HG03432 (cell line): Measurements from ENCODE around the gene CD1D.

Experiments
- ATAC-seq: cut with Tn5 transposase; IDR thresholded peaks from one replicate; pipeline ENCODE4 v1.9.1; 2021; ENCODE audit warnings: mild to moderate bottlenecking, moderate library complexity; ENCODE audit not compliant: unreplicated experiment

CD1D gene

GRCh38 chr1:158180741-158181576 lies at the start of gene CD1D:
CD1D (plus strand) TSS chr1:158180895; CDS start chr1:158181102, 207 bp downstream.
- ATAC-seq = no peak

GRCh38 chr1:158131217-158131616 lies 49.5 kb upstream of the CD1D start:
- no peak for ATAC-seq

GRCh38 chr1:158140764-158141192 lies 39.9 kb upstream of the CD1D start:
- no peak for ATAC-seq

GRCh38 chr1:158145173-158145719 lies 35.4 kb upstream of the CD1D start:
- ATAC-seq = no peak

GRCh38 chr1:158146165-158146564 lies 34.5 kb upstream of the CD1D start:
- no peak for ATAC-seq

- no peak for ATAC-seq
These were observed 34.0 kb upstream of the CD1D start for GRCh38 chr1:158146739-158147138.

- no peak for ATAC-seq
These were observed 33.3 kb upstream of the CD1D start for GRCh38 chr1:158147401-158147800.

GRCh38 chr1:158147869-158148268 lies 32.8 kb upstream of the CD1D start:
- no peak for ATAC-seq

GRCh38 chr1:158148468-158148867 lies 32.2 kb upstream of the CD1D start:
- ATAC-seq = no peak

- no peak for ATAC-seq
These were observed 31.5 kb upstream of the CD1D start for GRCh38 chr1:158149175-158149574.

GRCh38 chr1:158149577-158150269 lies 31.0 kb upstream of the CD1D start:
- peak; percentile 67 for ATAC-seq

GRCh38 chr1:158150523-158150922 lies 30.2 kb upstream of the CD1D start:
- no peak for ATAC-seq

GRCh38 chr1:158153179-158153578 lies 27.5 kb upstream of the CD1D start:
- no peak for ATAC-seq

- ATAC-seq = no peak
These were observed 26.8 kb upstream of the CD1D start for GRCh38 chr1:158153746-158154444.

GRCh38 chr1:158154501-158154900 lies 26.2 kb upstream of the CD1D start:
- ATAC-seq = no peak

GRCh38 chr1:158155673-158156072 lies 25.0 kb upstream of the CD1D start:
- ATAC-seq = no peak

GRCh38 chr1:158159597-158159996 lies 21.1 kb upstream of the CD1D start:
- ATAC-seq = no peak

- no peak for ATAC-seq
These were observed 19.2 kb upstream of the CD1D start for GRCh38 chr1:158161446-158161845.

GRCh38 chr1:158163000-158163947 lies 17.4 kb upstream of the CD1D start:
- ATAC-seq = peak; percentile 100

GRCh38 chr1:158169105-158169504 lies 11.6 kb upstream of the CD1D start:
- no peak for ATAC-seq
